LNCaP clone FGC (cell line): ENCODE data around the gene ROBO1.
"Not testable (repeated sequence)": the region's sequence is repeated elsewhere in the genome, so short reads cannot be mapped to it uniquely, and the experiment has no call there.

Source experiments
- DNase-seq: peaks from one replicate; pipeline ENCODE4 v3.0.0-alpha.2; 2011; ENCODE audit warnings: low read depth
- H3K4me3 ChIP-seq: 2 replicates; pipeline ENCODE4 v1.5.1; 2011; ENCODE audit warnings: mild to moderate bottlenecking, low read depth, low read length, control low read depth
- CTCF ChIP-seq: IDR thresholded peaks from 2 replicates; pipeline ENCODE4 v1.5.1; 2012; ENCODE audit warnings: mild to moderate bottlenecking; ENCODE audit not compliant: control insufficient read depth, insufficient read depth; ENCODE audit errors: extremely low read depth

The ROBO1 gene

DNA sequence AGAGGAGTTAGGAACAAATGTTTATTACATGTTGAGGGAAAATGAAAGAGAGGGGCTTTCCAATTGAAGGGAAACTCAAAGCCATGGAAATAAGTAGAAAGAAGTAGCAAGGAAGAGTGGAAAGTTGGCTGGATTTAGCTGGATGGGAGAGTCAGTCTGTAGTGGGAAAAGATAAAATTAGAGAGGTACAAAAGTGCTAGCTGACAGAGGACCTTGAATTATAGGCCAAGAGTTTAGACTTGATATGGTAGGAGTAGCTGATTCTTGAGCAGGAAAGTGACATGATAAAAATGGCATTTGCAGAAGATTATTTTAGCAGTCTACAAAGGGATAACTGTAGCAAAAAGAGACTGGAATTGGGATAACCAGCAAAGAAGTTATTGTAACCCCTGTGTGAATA is 425.8 kb downstream of the ROBO1 start:
- no peak for TF ChIP-seq CTCF
- H3K4me3 ChIP-seq, result no peak overlapping the region

DNA sequence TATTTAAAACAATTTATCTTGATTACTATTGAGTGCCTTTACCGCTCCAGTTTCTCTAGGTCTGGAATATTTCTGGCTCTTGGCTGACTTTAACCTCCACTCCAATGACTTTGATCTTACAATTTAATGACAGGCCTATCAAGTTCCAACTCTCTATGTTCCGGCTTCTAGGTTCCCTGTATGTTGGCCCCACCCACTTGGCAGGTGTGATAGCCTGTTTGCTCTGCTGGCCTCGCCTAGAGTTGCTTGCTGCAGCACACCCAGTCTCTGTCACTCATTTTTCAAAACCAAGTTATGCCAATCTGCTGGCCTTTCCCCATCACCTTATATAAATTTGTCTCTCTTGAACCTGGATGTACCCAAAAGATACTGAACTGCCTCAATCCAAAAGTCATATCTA is 428.0 kb downstream of the ROBO1 start:
- H3K4me3 ChIP-seq, result no peak overlapping the region
- no peak for TF ChIP-seq CTCF
- DNase-seq, result peak; percentile 88

More for the DNA sequence above, 425.8 kb downstream of the ROBO1 start:
- DNase-seq, result no peak

GRCh38 chr3:79337798-79338197 is 430.0 kb downstream of the ROBO1 start:
- no peak for DNase-seq
- H3K4me3 ChIP-seq, result no peak overlapping the region
- no peak for TF ChIP-seq CTCF

- no peak for TF ChIP-seq CTCF
- no peak for DNase-seq
These were observed 438.6 kb downstream of the ROBO1 start for GRCh38 chr3:79329154-79329553.

GRCh38 chr3:79326642-79327041 is 441.2 kb downstream of the ROBO1 start:
- TF ChIP-seq CTCF, result no peak
- H3K4me3 ChIP-seq, result no peak overlapping the region
- no peak for DNase-seq

More at GRCh38 chr3:79329154-79329553, 438.6 kb downstream of the ROBO1 start:
- H3K4me3 ChIP-seq, result no peak overlapping the region

DNA sequence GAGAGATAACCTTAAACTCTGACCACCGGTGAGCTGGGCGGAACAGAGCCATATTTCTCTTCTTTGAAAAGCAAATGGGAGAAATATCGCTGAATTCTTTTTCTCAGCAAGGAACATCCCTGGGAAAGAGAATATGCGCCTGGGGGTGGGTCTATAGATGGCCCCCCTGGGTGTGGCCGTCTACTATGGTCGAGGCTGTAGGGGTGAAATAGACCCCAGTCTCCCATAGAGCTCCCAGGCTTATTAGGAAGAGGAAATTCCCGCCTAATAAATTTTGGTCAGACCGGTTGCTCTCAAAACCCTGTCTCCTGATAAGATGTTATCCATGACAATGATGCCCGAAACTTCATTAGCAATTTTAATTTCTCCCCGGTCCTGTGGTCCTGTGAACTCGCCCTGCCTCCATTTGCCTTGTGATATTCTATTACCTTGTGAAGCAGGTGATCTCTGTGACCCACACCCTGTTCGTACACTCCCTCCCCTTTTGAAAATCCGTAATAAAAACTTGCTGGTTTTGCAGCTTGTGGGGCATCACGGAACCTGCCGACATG is 441.9 kb downstream of the ROBO1 start:
- H3K4me3 ChIP-seq, DNase-seq: not testable (repeated sequence)

DNA sequence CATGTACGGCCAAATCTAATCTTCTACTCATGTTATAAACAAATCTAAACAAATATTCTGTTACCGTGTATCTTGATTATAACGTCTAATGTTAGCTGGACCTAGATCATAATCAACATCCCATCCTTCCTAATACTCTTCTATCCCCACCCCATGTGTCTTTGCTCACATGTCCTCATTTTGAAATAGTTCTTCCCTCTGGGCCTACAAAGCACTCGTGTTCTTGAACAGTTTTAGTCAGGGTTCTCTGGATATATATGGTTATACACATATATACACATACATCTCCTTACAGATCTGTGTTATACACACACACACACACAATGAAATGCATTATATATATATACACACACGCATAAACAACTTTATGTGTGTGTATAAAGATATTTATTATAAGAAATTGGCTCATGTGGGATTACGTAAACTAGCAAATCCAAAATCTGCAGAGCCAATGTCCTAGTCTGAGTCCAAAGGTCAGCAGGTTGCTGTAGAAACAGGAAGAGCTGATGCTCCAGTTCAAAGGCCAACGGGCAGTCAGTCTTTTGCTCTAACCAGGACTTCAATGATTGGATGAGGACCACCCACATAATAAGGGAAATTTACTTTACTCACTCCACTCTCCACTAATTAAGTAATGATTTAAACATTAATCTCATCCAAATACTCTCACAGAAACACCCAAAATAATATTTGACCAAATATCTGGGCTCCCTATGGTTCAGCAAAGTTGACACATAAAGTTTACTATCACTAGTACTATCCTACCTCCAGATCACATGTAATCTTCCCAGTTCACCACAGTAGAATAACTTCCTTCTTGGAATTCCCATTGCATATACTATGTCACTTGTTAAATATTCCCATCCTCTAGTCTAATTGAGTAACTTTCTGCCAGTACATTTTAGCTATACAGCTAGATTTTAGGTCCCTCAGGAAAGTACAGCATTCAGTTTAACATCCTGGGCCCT is 450.0 kb downstream of the ROBO1 start:
- TF ChIP-seq CTCF, result no peak
- no peak for DNase-seq
- H3K4me3 ChIP-seq, result no peak overlapping the region
